ENCODE measurements around the gene ISYNA1. TPM values are rescaled to one million over a fixed set of nuclear protein-coding genes. Genes with fewer than 3 reads are reported as not detected.

The ISYNA1 gene
- total and polyA plus RNA-seq, 2 of the 13 experiments (the other 11 are each of a cell fraction or from before 2014, with no cell fraction given): 29.6 to 48.5 TPM

GRCh38 chr19:18440415-18440877, 2.5 kb upstream of the ISYNA1 start:
- ChIA-PET POLR2A (interaction anchor here (0.6 to 1.9 kb wide), 4 partner anchors 21 to 117 kb away, joined by 3 to 5 read pairs (median 4); partner anchors contain the start of genes KXD1 and SSBP4), CTCF (ENCODE audit: low intra/inter-chr PET ratio, low total read pairs) (no interaction called here)
- peak overlapping the region; percentile 95 for H3K4me2 ChIP-seq (ENCODE audit: low read depth, low read length)
- H3K27me3 ChIP-seq (ENCODE audit: control insufficient read depth in 1 of 2, insufficient read depth in 2 of 2, low read length in 2 of 2): no peaks in the 10 kb centered on the region
- peak overlapping the region; percentile 50 for H3K27ac ChIP-seq (ENCODE audit: extremely low read length, insufficient read depth, low read length)
- no peak overlapping the region for H3K4me3 ChIP-seq (replicated peaks in 1 of 3; ENCODE audit: insufficient read depth in 1 of 3, low read depth in 2 of 3, low read length in 3 of 3)
- no TSS peak for BruUV-seq (replicated peaks)
- H3K9ac ChIP-seq (ENCODE audit: insufficient read depth, low read depth, low read length): no peak overlapping the region
- peaks cover 45% of the 10 kb centered on the region for H3K4me1 ChIP-seq (ENCODE audit: insufficient read depth, low read length)
- WGBS (ENCODE audit: low lambda C conversion rate): 14% methylated on average over 9 of the region's 11 CpGs
- peaks cover 11 to 19% of the 10 kb centered on the region in 2 experiments; a peak in 3 of 5 replicates for H3K36me3 ChIP-seq (replicated peaks in 1 of 2; ENCODE audit: control insufficient read depth in 1 of 2, insufficient read depth in 2 of 2, low read length in 2 of 2)
- in situ Hi-C loops (cut with HindIII; ENCODE audit: extremely low pct_ligation_motif_present, low pct_unique_long_range_greater_than_20kb): no loop called here
- H2AFZ ChIP-seq (ENCODE audit: low read length): no peak overlapping the region
- peak; percentile 57 for DNase-seq (ENCODE audit: low spot score)
- FAIRE-seq: peak; percentile 42
- peak; percentile 51 for ATAC-seq
- H3K9me3 ChIP-seq (ENCODE audit: low read length): no peaks in the 10 kb centered on the region
- intact Hi-C loops (cut with micrococcal nuclease; ENCODE audit: unreplicated experiment): no loop called here
- H3K79me2 ChIP-seq (ENCODE audit: insufficient read depth, low read length): no peaks in the 10 kb centered on the region
- H4K20me1 ChIP-seq (ENCODE audit: insufficient read depth, low read length): peaks cover 9% of the 10 kb centered on the region; the same call in 1 of the 2 replicates
- TF ChIP-seq HNRNPL (IDR thresholded peaks at IDR 0.05; ENCODE audit: low read depth, low read length) (0 out of 2 replicates have a peak, but pooled peaks have one; percentile 49), ATF7 (IDR thresholded peaks at IDR 0.05) (no peak), ATF7 (CRISPR knock-in tag; IDR thresholded peaks at IDR 0.05) (no peak), MAFG (CRISPR knock-in tag; IDR thresholded peaks at IDR 0.05) (no peak), FUBP1 (CRISPR knock-in tag; IDR thresholded peaks at IDR 0.05; ENCODE audit: borderline replicate concordance) (peak; percentile 87; the same call in 1 of the 2 replicates), MXI1 (IDR thresholded peaks at IDR 0.05; ENCODE audit: borderline replicate concordance, low read depth, low read length) (peak; percentile 12; the same call in 1 of the 3 replicates), ZC3H13 (CRISPR knock-in tag; IDR thresholded peaks at IDR 0.05) (0 out of 2 replicates have a peak, but pooled peaks have one; percentile 27), REL (CRISPR knock-in tag; conservative IDR thresholded peaks at IDR 0.05) (no peak), ZSCAN25 (CRISPR knock-in tag; IDR thresholded peaks at IDR 0.05) (peak; percentile 23; the same call in 1 of the 2 replicates), ZFP1 (CRISPR knock-in tag; IDR thresholded peaks at IDR 0.05) (no peak), BCL3 (CRISPR knock-in tag; IDR thresholded peaks at IDR 0.05) (peak; percentile 80; the same call in 1 of the 2 replicates), LCORL (IDR thresholded peaks at IDR 0.05) (no peak), LCORL (CRISPR knock-in tag; IDR thresholded peaks at IDR 0.05) (no peak), MAX (IDR thresholded peaks at IDR 0.05) (peak; percentile 32; the same call in 1 of the 2 replicates)
- TF ChIP-seq, protein P1, sequence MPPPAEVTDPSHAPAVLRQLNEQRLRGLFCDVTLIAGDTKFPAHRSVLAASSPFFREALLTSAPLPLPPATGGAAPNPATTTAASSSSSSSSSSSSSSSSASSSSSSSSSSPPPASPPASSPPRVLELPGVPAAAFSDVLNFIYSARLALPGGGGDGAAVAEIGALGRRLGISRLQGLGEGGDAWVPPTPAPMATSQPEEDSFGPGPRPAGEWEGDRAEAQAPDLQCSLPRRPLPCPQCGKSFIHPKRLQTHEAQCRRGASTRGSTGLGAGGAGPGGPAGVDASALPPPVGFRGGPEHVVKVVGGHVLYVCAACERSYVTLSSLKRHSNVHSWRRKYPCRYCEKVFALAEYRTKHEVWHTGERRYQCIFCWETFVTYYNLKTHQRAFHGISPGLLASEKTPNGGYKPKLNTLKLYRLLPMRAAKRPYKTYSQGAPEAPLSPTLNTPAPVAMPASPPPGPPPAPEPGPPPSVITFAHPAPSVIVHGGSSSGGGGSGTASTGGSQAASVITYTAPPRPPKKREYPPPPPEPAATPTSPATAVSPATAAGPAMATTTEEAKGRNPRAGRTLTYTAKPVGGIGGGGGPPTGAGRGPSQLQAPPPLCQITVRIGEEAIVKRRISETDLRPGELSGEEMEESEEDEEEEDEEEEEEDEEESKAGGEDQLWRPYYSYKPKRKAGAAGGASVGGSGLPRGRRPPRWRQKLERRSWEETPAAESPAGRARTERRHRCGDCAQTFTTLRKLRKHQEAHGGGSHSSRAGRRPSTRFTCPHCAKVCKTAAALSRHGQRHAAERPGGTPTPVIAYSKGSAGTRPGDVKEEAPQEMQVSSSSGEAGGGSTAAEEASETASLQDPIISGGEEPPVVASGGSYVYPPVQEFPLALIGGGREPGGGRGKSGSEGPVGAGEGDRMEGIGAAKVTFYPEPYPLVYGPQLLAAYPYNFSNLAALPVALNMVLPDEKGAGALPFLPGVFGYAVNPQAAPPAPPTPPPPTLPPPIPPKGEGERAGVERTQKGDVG (CRISPR knock-in tag; IDR thresholded peaks at IDR 0.05; ENCODE audit: borderline replicate concordance): no peak
- TF ChIP-seq, protein P2, sequence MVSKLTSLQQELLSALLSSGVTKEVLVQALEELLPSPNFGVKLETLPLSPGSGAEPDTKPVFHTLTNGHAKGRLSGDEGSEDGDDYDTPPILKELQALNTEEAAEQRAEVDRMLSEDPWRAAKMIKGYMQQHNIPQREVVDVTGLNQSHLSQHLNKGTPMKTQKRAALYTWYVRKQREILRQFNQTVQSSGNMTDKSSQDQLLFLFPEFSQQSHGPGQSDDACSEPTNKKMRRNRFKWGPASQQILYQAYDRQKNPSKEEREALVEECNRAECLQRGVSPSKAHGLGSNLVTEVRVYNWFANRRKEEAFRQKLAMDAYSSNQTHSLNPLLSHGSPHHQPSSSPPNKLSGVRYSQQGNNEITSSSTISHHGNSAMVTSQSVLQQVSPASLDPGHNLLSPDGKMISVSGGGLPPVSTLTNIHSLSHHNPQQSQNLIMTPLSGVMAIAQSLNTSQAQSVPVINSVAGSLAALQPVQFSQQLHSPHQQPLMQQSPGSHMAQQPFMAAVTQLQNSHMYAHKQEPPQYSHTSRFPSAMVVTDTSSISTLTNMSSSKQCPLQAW (CRISPR knock-in tag; IDR thresholded peaks at IDR 0.05): 0 out of 2 replicates have a peak, but pooled peaks have one; percentile 10
